Mesendoderm (in vitro differentiated cells): Measurements from ENCODE around the gene GSTM5.
"Not testable (repeated sequence)": the region's sequence is repeated elsewhere in the genome, so short reads cannot be mapped to it uniquely, and the experiment has no call there.

Experiments used
- DNase-seq: peaks from one replicate; pipeline ENCODE4 v3.0.0; 2013
- H2AK5ac ChIP-seq: 2 replicates; pipeline ENCODE4 v1.6.1; 2013; ENCODE audit warnings: low read length, inconsistent platforms
- H2BK120ac ChIP-seq: 2 replicates; pipeline ENCODE4 v1.6.1; 2013; ENCODE audit warnings: low read depth, mild to moderate bottlenecking, low read length, moderate library complexity, mixed read lengths
- H2BK15ac ChIP-seq: replicated peaks from 2 replicates; pipeline ENCODE4 v1.6.1; 2013; ENCODE audit warnings: low read depth, mild to moderate bottlenecking, moderate library complexity
- H2BK5ac ChIP-seq: 2 replicates; pipeline ENCODE4 v1.6.1; 2013; ENCODE audit warnings: low read length, inconsistent platforms
- H3K18ac ChIP-seq: 2 replicates; pipeline ENCODE4 v1.6.1; 2013; ENCODE audit warnings: mild to moderate bottlenecking, low read length, mixed read lengths
- H3K23ac ChIP-seq: one replicate; pipeline ENCODE4 v1.6.1; 2013; ENCODE audit warnings: low read length
- H3K27ac ChIP-seq: 2 replicates; pipeline ENCODE4 v1.5.1; 2013; ENCODE audit warnings: low read depth, mild to moderate bottlenecking, inconsistent platforms, low read length, moderate library complexity
- H3K27me3 ChIP-seq: 2 replicates; pipeline ENCODE4 v1.6.1; 2013; ENCODE audit warnings: low read length, control low read depth, mild to moderate bottlenecking, inconsistent platforms; ENCODE audit not compliant: insufficient read depth, poor library complexity
- H3K36me3 ChIP-seq: 2 replicates; pipeline ENCODE4 v1.6.1; 2013; ENCODE audit warnings: low read length, inconsistent platforms; ENCODE audit not compliant: control insufficient read depth, insufficient read depth
- H3K4ac ChIP-seq: one replicate; pipeline ENCODE4 v1.6.1; 2013; ENCODE audit warnings: low read depth, mild to moderate bottlenecking, low read length, moderate library complexity
- H3K4me1 ChIP-seq: 2 replicates; pipeline ENCODE4 v1.6.1; 2013; ENCODE audit warnings: low read depth, low read length, inconsistent platforms; ENCODE audit not compliant: control insufficient read depth
- H3K4me2 ChIP-seq: 2 replicates; pipeline ENCODE4 v1.6.1; 2013; ENCODE audit warnings: low read length
- H3K4me3 ChIP-seq: 2 replicates; pipeline ENCODE4 v1.5.1; 2013; ENCODE audit warnings: mild to moderate bottlenecking, low read length
- H3K56ac ChIP-seq: one replicate; pipeline ENCODE4 v1.6.1; 2013; ENCODE audit warnings: low read length
- H3K79me1 ChIP-seq: 2 replicates; pipeline ENCODE4 v1.6.1; 2013; ENCODE audit warnings: low read length, inconsistent platforms
- H3K79me2 ChIP-seq: 2 replicates; pipeline ENCODE4 v1.6.1; 2013; ENCODE audit warnings: mild to moderate bottlenecking, low read length; ENCODE audit not compliant: control insufficient read depth, insufficient read depth
- H3K9ac ChIP-seq: 2 replicates; pipeline ENCODE4 v1.6.1; 2013; ENCODE audit warnings: low read length, inconsistent platforms
- H4K5ac ChIP-seq: one replicate; pipeline ENCODE4 v1.6.1; 2013; ENCODE audit warnings: low read length
- H4K8ac ChIP-seq: one replicate; pipeline ENCODE4 v1.6.1; 2013; ENCODE audit warnings: low read depth, mild to moderate bottlenecking, control low read depth, low read length, moderate library complexity
- WGBS: extraction: QIAGEN DNeasy Blood & Tissue Kit; methylation state at CpG from one replicate; pipeline ENCODE4 v1.1.7; 2013; ENCODE audit warnings: low lambda C conversion rate, missing lambda C conversion rate; ENCODE audit not compliant: insufficient coverage; ENCODE audit errors: extremely low coverage; 5-methylcytosine and 5-hydroxymethylcytosine counted together

The GSTM5 gene

GRCh38 chr1:109684777-109685176, 27.3 kb upstream of the GSTM5 start:
- H3K18ac ChIP-seq, H3K9ac ChIP-seq, H3K23ac ChIP-seq, H3K36me3 ChIP-seq, H3K4me3 ChIP-seq, H4K8ac ChIP-seq, H3K27ac ChIP-seq, H3K4me1 ChIP-seq, DNase-seq, H2AK5ac ChIP-seq, H3K4ac ChIP-seq, H3K27me3 ChIP-seq, H2BK120ac ChIP-seq, H3K4me2 ChIP-seq, H4K5ac ChIP-seq, H2BK15ac ChIP-seq, H3K79me2 ChIP-seq, H2BK5ac ChIP-seq, H3K56ac ChIP-seq, H3K79me1 ChIP-seq: not testable (repeated sequence)
- WGBS: no CpG with 5 or more reads among the region's 6 CpGs

DNA sequence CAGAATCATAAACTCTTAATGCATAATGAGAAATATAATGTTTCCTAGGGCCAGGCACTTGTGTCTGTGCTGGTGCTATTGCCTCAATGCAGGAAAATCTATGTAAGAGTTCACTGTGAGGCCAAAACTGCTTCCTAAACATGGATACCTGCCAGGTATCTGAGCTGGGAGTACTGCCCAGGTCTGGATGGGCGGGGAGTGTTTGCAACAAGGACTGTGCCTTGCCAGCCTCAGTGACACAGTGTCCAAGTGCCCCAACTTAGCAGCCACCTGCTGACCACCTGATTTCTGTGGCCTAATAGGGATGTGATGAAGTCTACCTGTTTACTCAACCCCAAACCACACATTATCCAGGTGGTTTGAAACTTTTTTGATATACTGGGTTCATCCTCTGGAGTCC, 26.7 kb upstream of the GSTM5 start:
- not testable (repeated sequence) for H3K4me3 ChIP-seq, H3K23ac ChIP-seq, H3K79me1 ChIP-seq, DNase-seq, H3K27ac ChIP-seq, H4K5ac ChIP-seq, H3K27me3 ChIP-seq, H4K8ac ChIP-seq, H3K9ac ChIP-seq, H3K79me2 ChIP-seq, H3K56ac ChIP-seq, H3K18ac ChIP-seq, H2BK15ac ChIP-seq, H3K36me3 ChIP-seq, H2BK120ac ChIP-seq, H2AK5ac ChIP-seq, H3K4me1 ChIP-seq, H3K4me2 ChIP-seq, H2BK5ac ChIP-seq, H3K4ac ChIP-seq
- no CpG with 5 or more reads among the region's 1 CpG for WGBS

DNA sequence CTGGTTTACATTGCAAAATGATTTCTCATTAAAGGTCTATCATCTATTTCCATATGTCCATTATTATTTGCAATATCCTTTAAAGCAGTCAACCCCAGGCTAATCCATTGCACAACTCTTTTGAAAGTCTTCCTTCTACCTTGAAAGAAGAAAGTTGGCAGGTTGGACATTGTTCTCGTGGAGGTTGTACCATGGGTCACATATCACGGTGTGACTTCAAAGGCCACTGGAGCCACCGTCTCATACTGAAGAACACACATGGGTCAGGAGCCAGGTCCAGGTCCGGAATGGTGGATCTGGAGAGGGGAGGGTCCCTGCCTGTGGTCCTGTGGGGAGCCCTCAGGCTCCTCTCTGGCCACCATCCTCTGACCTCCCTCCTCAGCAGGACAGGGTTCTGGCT, 26.2 kb upstream of the GSTM5 start:
- not testable (repeated sequence) for DNase-seq, H2BK15ac ChIP-seq, H3K4me1 ChIP-seq, H3K18ac ChIP-seq, H3K4ac ChIP-seq, H3K27ac ChIP-seq, H3K79me1 ChIP-seq, H4K8ac ChIP-seq, H3K9ac ChIP-seq, H3K79me2 ChIP-seq, H2BK120ac ChIP-seq, H2AK5ac ChIP-seq, H3K4me2 ChIP-seq, H3K4me3 ChIP-seq, H3K27me3 ChIP-seq, H4K5ac ChIP-seq, H3K23ac ChIP-seq, H2BK5ac ChIP-seq, H3K36me3 ChIP-seq, H3K56ac ChIP-seq
- no CpG with 5 or more reads among the region's 4 CpGs for WGBS

DNA sequence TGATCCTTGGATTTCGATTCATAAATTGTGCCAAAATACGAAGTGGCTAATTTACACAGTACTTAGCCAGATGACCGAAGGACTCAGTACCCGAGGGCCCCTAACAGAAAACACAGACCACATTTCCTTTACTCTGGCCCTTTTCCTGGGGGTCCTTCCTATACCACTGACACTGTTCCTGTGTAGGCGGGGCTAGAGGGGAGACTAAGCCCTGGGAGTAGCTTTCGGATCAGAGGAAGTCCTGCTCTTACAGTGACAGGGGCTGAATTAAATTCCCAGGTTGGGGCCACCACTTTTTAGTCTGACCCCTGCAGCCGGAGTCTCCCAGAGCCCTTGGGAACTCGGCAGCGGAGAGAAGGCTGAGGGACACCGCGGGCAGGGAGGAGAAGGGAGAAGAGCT, 24.9 kb upstream of the GSTM5 start:
- not testable (repeated sequence) for H3K4me3 ChIP-seq, H3K23ac ChIP-seq, DNase-seq

DNA sequence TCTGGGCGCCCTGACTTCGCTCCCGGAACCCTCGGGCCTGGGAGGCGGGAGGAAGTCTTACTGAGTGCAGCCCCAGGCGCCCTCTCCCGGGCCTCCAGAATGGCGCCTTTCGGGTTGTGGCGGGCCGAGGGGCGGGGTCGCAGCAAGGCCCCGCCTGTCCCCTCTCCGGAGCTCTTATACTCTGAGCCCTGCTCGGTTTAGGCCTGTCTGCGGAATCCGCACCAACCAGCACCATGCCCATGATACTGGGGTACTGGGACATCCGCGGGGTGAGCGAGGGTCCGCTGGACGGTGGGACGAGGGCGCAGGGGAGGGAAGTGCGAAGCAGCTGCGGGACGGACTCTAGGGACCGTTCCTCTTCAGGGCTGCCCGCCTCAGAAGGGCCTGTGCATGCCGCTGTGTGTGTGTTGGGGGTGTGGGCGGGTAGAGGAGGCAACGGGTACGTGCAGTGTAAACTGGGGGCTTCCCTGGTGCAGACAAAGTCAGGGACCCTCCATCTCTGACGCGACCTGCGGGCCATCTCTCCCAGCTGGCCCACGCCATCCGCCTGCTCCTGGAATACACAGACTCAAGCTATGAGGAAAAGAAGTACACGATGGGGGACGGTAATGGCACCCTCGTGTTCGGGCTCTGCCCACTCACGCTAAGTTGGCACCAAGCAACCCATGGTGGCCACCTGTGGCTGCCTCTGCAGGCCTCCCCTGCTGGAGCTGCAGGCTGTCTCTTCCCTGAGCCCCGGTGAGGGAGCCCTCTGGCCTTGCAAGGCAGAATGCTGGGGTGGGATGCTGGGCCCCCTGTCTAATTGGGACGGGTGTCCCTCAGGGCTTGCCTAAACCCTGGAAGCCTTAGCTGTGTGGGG, 24.2 kb upstream of the GSTM5 start, which contains the start of gene GSTM1:
Gene GSTM1 (plus strand): TSS at position 177 of the 859 bp plus-strand sequence. CDS start 57 bp downstream, at position 234.
- H2AK5ac ChIP-seq: no peak within 1 kb of the TSS
- H3K56ac ChIP-seq: peak within 1 kb of the TSS; percentile 99
- no peaks in the 10 kb centered on the region for H3K36me3 ChIP-seq
- H4K5ac ChIP-seq: no peak within 1 kb of the TSS
- no peaks in the 10 kb centered on the region for H3K4me1 ChIP-seq
- H3K23ac ChIP-seq: peak within 1 kb of the TSS; percentile 94
- peak within 1 kb of the TSS; percentile 54 for H3K4me3 ChIP-seq
- peak; percentile 91 for DNase-seq
- no peak within 1 kb of the TSS for H3K4ac ChIP-seq
- H3K27me3 ChIP-seq: no peaks in the 10 kb centered on the region
- no peak within 1 kb of the TSS for H2BK15ac ChIP-seq
- H3K27ac ChIP-seq: no peak within 1 kb of the TSS
- H3K79me2 ChIP-seq: no peaks in the 10 kb centered on the region
- H3K9ac ChIP-seq: peak within 1 kb of the TSS; percentile 93
- peak within 1 kb of the TSS; percentile 67 for H3K4me2 ChIP-seq
- no peak within 1 kb of the TSS for H2BK120ac ChIP-seq
- WGBS: no CpG with 5 or more reads among the region's 46 CpGs
- H3K79me1 ChIP-seq: no peaks in the 10 kb centered on the region
- H3K18ac ChIP-seq: no peak within 1 kb of the TSS
- H4K8ac ChIP-seq: no peak within 1 kb of the TSS
- H2BK5ac ChIP-seq: no peak within 1 kb of the TSS

More for the DNA sequence above, 24.9 kb upstream of the GSTM5 start:
- not testable (repeated sequence) for H3K36me3 ChIP-seq, H3K4me1 ChIP-seq, H3K79me2 ChIP-seq, H4K8ac ChIP-seq, H3K27ac ChIP-seq, H4K5ac ChIP-seq, H3K18ac ChIP-seq, H3K27me3 ChIP-seq, H3K4ac ChIP-seq, H2BK5ac ChIP-seq, H3K79me1 ChIP-seq, H2BK15ac ChIP-seq, H2BK120ac ChIP-seq, H2AK5ac ChIP-seq
- H3K56ac ChIP-seq: peak overlapping the region; percentile 87
- H3K4me2 ChIP-seq: peak overlapping the region; percentile 30
- peak overlapping the region; percentile 77 for H3K9ac ChIP-seq
- WGBS: no CpG with 5 or more reads among the region's 11 CpGs
